ENCODE results near the gene RSAD2. TPM values are rescaled to one million over a fixed set of nuclear protein-coding genes. Genes with fewer than 3 reads are reported as not detected.

Gene RSAD2
- total and polyA plus RNA-seq, 9 of the 15 experiments (the other 6 are each of a cell fraction or from before 2014, with no cell fraction given): 0.15 to 1.4 (median 0.28) TPM

DNA sequence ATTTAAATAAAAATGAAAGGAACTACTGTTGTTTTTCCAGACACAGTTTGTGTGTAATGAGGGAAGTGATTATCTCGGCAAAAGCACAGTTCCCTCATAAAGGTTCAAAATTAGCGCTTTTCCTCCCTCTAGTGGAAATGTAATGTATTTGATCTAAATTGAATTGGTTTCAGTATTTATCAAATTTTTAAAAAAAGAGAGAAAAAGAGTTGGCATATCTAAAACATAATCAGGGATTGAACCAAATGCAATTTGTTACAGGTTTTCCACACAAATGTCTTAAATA is 49.3 kb upstream of the RSAD2 start:
- H3K9ac ChIP-seq (ENCODE audit: insufficient read depth in 1 of 2, low read depth in 2 of 2, low read length in 2 of 2): no peak overlapping the region
- no peaks in the 10 kb centered on the region for H3K27me3 ChIP-seq (ENCODE audit: control insufficient read depth in 2 of 2, insufficient read depth in 2 of 2, low read length in 2 of 2)
- peaks cover 0 to 3% of the 10 kb centered on the region in 2 experiments; a peak in 1 of 5 replicates for H3K4me1 ChIP-seq (replicated peaks in 1 of 2; ENCODE audit: control insufficient read depth in 2 of 2, insufficient read depth in 2 of 2, low read length in 2 of 2)
- no peak overlapping the region for H2AFZ ChIP-seq (ENCODE audit: low read depth, low read length)
- no peaks in the 10 kb centered on the region for H3K79me2 ChIP-seq (ENCODE audit: control insufficient read depth, insufficient read depth, low read length)
- no peaks in the 10 kb centered on the region; the same call in 1 of the 2 replicates for H3K9me3 ChIP-seq (replicated peaks; ENCODE audit: control insufficient read depth, insufficient read depth, low read depth, low read length)
- ATAC-seq (no peak), DNase-seq (ENCODE audit: extremely low read depth in 1 of 4, low spot score in 3 of 4) (peak in 1 of 4 experiments; percentile 17), FAIRE-seq (no peak)
- intact Hi-C loops (cut with micrococcal nuclease): no loop called here
- CTCF ChIA-PET (ENCODE audit: low intra/inter-chr PET ratio): interaction anchor here (0.6 kb wide), 1 partner anchor 268 kb away, joined by 3 read pairs; no protein-coding TSS in a partner anchor
- no peaks in the 10 kb centered on the region for H4K20me1 ChIP-seq (replicated peaks; ENCODE audit: control insufficient read depth, insufficient read depth, low read length)
- BruUV-seq (replicated peaks): no TSS peak
- no peak overlapping the region for H3K4me2 ChIP-seq (ENCODE audit: insufficient read depth, low read length)
- in situ Hi-C loops (cut with MboI): loop anchor here (25.0 kb wide), 1 partner anchor 184 kb away; no protein-coding TSS in a partner anchor
- no peaks in the 10 kb centered on the region for H3K36me3 ChIP-seq (ENCODE audit: control insufficient read depth, insufficient read depth, low read length)
- no peak overlapping the region for H3K27ac ChIP-seq (ENCODE audit: extremely low read depth, low read depth, low read length)
- WGBS (ENCODE audit: insufficient coverage, low coverage, missing lambda C conversion rate): 80% methylated on average over 2 of the region's 2 CpGs
- no peaks in the 10 kb centered on the region for H3K9me1 ChIP-seq (ENCODE audit: control insufficient read depth, insufficient read depth, low read length)
- POLR2A ChIA-PET: no interaction called here
- no peak overlapping the region for H3K4me3 ChIP-seq
- TF ChIP-seq ZNF76 (CRISPR knock-in tag; IDR thresholded peaks at IDR 0.05; ENCODE audit: borderline replicate concordance): no peak
- TF ChIP-seq ZNF124 (CRISPR knock-in tag; IDR thresholded peaks at IDR 0.05): no peak
- TF ChIP-seq SIN3A (IDR thresholded peaks at IDR 0.05; ENCODE audit: borderline replicate concordance in 2 of 2, control insufficient read depth in 1 of 2, low read depth in 2 of 2, low read length in 2 of 2): no peak
- no peak for TF ChIP-seq BRD9 (IDR thresholded peaks at IDR 0.05; ENCODE audit: low read depth, partially characterized antibody)
- no peak for TF ChIP-seq ZNF197 (CRISPR knock-in tag; IDR thresholded peaks at IDR 0.05; ENCODE audit: low read depth)
- TF ChIP-seq, protein P1, sequence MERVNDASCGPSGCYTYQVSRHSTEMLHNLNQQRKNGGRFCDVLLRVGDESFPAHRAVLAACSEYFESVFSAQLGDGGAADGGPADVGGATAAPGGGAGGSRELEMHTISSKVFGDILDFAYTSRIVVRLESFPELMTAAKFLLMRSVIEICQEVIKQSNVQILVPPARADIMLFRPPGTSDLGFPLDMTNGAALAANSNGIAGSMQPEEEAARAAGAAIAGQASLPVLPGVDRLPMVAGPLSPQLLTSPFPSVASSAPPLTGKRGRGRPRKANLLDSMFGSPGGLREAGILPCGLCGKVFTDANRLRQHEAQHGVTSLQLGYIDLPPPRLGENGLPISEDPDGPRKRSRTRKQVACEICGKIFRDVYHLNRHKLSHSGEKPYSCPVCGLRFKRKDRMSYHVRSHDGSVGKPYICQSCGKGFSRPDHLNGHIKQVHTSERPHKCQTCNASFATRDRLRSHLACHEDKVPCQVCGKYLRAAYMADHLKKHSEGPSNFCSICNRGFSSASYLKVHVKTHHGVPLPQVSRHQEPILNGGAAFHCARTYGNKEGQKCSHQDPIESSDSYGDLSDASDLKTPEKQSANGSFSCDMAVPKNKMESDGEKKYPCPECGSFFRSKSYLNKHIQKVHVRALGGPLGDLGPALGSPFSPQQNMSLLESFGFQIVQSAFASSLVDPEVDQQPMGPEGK (CRISPR knock-in tag; IDR thresholded peaks at IDR 0.05; ENCODE audit: borderline replicate concordance): no peak
- peak in 1 of 2 experiments; percentile 37; a peak in 2 of 4 replicates for TF ChIP-seq RAD21 (CRISPR knock-in tag; conservative IDR thresholded peaks at IDR 0.05 in 1 of 2, IDR thresholded peaks at IDR 0.05 in 1 of 2)
- TF ChIP-seq, protein P2, sequence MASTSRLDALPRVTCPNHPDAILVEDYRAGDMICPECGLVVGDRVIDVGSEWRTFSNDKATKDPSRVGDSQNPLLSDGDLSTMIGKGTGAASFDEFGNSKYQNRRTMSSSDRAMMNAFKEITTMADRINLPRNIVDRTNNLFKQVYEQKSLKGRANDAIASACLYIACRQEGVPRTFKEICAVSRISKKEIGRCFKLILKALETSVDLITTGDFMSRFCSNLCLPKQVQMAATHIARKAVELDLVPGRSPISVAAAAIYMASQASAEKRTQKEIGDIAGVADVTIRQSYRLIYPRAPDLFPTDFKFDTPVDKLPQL (IDR thresholded peaks at IDR 0.05; ENCODE audit: extremely low read depth, insufficient read length): no peak
- TF ChIP-seq RAD51 (IDR thresholded peaks at IDR 0.05; ENCODE audit: borderline replicate concordance, low read depth): no peak
- TF ChIP-seq, protein P3, sequence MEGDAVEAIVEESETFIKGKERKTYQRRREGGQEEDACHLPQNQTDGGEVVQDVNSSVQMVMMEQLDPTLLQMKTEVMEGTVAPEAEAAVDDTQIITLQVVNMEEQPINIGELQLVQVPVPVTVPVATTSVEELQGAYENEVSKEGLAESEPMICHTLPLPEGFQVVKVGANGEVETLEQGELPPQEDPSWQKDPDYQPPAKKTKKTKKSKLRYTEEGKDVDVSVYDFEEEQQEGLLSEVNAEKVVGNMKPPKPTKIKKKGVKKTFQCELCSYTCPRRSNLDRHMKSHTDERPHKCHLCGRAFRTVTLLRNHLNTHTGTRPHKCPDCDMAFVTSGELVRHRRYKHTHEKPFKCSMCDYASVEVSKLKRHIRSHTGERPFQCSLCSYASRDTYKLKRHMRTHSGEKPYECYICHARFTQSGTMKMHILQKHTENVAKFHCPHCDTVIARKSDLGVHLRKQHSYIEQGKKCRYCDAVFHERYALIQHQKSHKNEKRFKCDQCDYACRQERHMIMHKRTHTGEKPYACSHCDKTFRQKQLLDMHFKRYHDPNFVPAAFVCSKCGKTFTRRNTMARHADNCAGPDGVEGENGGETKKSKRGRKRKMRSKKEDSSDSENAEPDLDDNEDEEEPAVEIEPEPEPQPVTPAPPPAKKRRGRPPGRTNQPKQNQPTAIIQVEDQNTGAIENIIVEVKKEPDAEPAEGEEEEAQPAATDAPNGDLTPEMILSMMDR (IDR thresholded peaks at IDR 0.05 in 2 of 3, conservative IDR thresholded peaks at IDR 0.05 in 1 of 3; ENCODE audit: insufficient read depth in 2 of 3, low read depth in 1 of 3, low read length in 3 of 3): peak in 1 of 3 experiments; percentile 19; a peak in 1 of 6 replicates
- peak; percentile 82 for TF ChIP-seq ZBTB33 (CRISPR knock-in tag; IDR thresholded peaks at IDR 0.05)
- no peak for TF ChIP-seq DACH1 (IDR thresholded peaks at IDR 0.05; ENCODE audit: partially characterized antibody)
- TF ChIP-seq ZNF274 (IDR thresholded peaks at IDR 0.05; ENCODE audit: borderline replicate concordance, low read depth, low read length): no peak
